Effector memory CD4-positive, alpha-beta T cell (primary cell): ENCODE results near the gene DLGAP4.
A peak's percentile ranks its signal among the peaks of the same experiment; 100 is the strongest.
"Not testable (repeated sequence)": the region's sequence is repeated elsewhere in the genome, so short reads cannot be mapped to it uniquely, and the experiment has no call there.

Experiments used
- DNase-seq, 3 donors: peaks; one replicate each; pipeline ENCODE4 v3.0.0-alpha.2; 2020
- H3K27ac ChIP-seq: 2 replicates; pipeline ENCODE4 v1.7.0; 2013; ENCODE audit warnings: mild to moderate bottlenecking, low read length, moderate library complexity; ENCODE audit not compliant: insufficient read depth, poor library complexity, severe bottlenecking
- H3K27me3 ChIP-seq: replicated peaks from 2 replicates; pipeline ENCODE4 v1.7.0; 2013; ENCODE audit warnings: mild to moderate bottlenecking, low read length; ENCODE audit not compliant: insufficient read depth, control insufficient read depth, poor library complexity, severe bottlenecking
- H3K36me3 ChIP-seq: 2 replicates; pipeline ENCODE4 v1.7.0; 2013; ENCODE audit warnings: mild to moderate bottlenecking, low read length, moderate library complexity; ENCODE audit not compliant: control insufficient read depth, insufficient read depth
- H3K4me1 ChIP-seq: 2 replicates; pipeline ENCODE4 v1.7.0; 2013; ENCODE audit warnings: low read length, mild to moderate bottlenecking; ENCODE audit not compliant: control insufficient read depth, insufficient read depth, poor library complexity, severe bottlenecking
- H3K4me3 ChIP-seq: 2 replicates; pipeline ENCODE4 v1.7.0; 2013; ENCODE audit warnings: low read length, low read depth, mild to moderate bottlenecking; ENCODE audit not compliant: insufficient read depth, poor library complexity, severe bottlenecking
- H3K9me3 ChIP-seq: 2 replicates; pipeline ENCODE4 v1.7.0; 2013; ENCODE audit warnings: mild to moderate bottlenecking, low read length, moderate library complexity; ENCODE audit not compliant: control insufficient read depth

Gene DLGAP4

DNA sequence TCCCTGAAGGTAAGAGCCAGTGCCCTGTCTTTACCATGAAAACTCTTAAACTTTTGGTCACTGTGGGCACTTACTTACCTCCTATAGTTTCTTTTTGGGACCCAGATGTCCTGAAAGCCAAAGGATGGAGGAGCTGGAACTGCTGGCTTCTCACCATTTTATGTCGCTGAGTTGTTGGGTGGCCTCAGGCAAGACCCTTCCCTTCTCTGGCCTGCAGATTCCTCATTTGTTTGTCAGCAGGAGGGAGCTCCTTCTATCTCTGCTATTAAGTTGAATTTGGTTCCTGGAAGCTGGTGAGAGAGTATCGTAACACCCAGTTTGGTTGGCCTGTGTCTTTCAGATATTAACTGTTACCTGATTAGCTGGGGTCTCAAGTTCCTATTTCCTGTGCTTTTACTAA, 167.0 kb downstream of the DLGAP4 start:
- Histone ChIP-seq H3K27me3 (no peaks in the 10 kb centered on the region), H3K4me3 (no peak overlapping the region), H3K36me3 (no peaks in the 10 kb centered on the region), H3K27ac (peak overlapping the region; percentile 55), H3K9me3 (no peaks in the 10 kb centered on the region), H3K4me1 (peaks cover 20% of the 10 kb centered on the region)
- no peak for DNase-seq

DNA sequence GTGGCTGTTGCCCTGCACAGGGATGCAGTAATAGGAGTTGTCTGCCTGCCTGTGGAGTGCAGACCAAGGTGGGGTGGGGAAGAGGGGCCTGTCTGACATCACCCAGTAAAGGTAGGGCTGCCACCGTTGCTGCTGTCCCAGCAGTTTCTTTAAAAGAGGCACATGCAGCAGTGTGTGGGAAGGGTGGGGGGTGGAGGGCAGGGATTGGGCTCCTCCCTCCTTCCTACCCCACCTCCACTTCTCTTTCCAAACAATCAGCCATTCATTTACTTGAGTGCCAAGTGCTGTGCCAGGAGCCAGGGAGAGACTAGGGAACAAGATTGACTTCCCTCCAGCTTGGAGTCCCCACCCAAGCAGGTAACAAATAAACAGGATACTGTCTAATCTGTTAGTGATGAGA, 168.4 kb downstream of the DLGAP4 start:
- H3K36me3 ChIP-seq: no peaks in the 10 kb centered on the region
- DNase-seq: no peak
- no peaks in the 10 kb centered on the region for H3K9me3 ChIP-seq
- H3K4me1 ChIP-seq: peaks cover 12% of the 10 kb centered on the region
- H3K27ac ChIP-seq: no peak overlapping the region
- H3K27me3 ChIP-seq: no peaks in the 10 kb centered on the region
- H3K4me3 ChIP-seq: no peak overlapping the region

GRCh38 chr20:36475054-36475453, 168.9 kb downstream of the DLGAP4 start:
- H3K4me3 ChIP-seq, DNase-seq, H3K9me3 ChIP-seq, H3K27ac ChIP-seq, H3K27me3 ChIP-seq, H3K36me3 ChIP-seq: not testable (repeated sequence)
- H3K4me1 ChIP-seq: peaks cover 12% of the 10 kb centered on the region

DNA sequence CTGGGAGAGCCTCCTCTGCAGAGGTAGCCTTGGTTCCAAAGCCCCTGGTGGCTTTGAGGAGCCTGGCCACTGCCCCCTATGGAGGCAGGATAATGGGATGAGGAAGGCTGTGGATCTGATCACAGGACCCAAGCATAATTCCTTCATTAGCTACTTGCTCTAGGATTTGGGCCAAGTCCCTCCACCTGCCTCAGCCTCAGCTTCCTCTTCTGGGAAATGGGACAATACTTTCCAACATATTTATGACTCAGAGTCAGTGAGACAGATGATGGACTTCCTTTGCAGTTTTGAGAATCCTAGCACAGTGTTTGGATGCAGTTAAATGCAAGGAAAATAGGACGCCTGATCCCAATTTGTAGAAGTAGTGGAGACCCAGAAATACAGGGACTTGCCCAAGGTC, 171.3 kb downstream of the DLGAP4 start:
- H3K36me3 ChIP-seq: no peaks in the 10 kb centered on the region
- peaks cover 8% of the 10 kb centered on the region for H3K4me1 ChIP-seq
- DNase-seq: no peak

GRCh38 chr20:36478137-36478905, 172.2 kb downstream of the DLGAP4 start:
- H3K27ac ChIP-seq: no peak overlapping the region
- H3K9me3 ChIP-seq: no peaks in the 10 kb centered on the region
- no peaks in the 10 kb centered on the region for H3K36me3 ChIP-seq
- H3K4me3 ChIP-seq: no peak overlapping the region
- no peaks in the 10 kb centered on the region for H3K4me1 ChIP-seq
- no peaks in the 10 kb centered on the region for H3K27me3 ChIP-seq
- DNase-seq: no peak

More for the DNA sequence above, 171.3 kb downstream of the DLGAP4 start:
- Histone ChIP-seq H3K4me3 (no peak overlapping the region), H3K9me3 (no peaks in the 10 kb centered on the region), H3K27ac (no peak overlapping the region), H3K27me3 (no peaks in the 10 kb centered on the region)

GRCh38 chr20:36479938-36480337, 173.8 kb downstream of the DLGAP4 start:
- Histone ChIP-seq H3K4me3 (no peak overlapping the region), H3K9me3 (no peaks in the 10 kb centered on the region), H3K36me3 (peaks cover 2% of the 10 kb centered on the region), H3K27me3 (no peaks in the 10 kb centered on the region), H3K27ac (no peak overlapping the region), H3K4me1 (no peaks in the 10 kb centered on the region)
- DNase-seq: no peak

- DNase-seq: no peak
- Histone ChIP-seq H3K9me3 (no peaks in the 10 kb centered on the region), H3K36me3 (peaks cover 2% of the 10 kb centered on the region), H3K27ac (no peak overlapping the region), H3K4me3 (no peak overlapping the region), H3K4me1 (no peaks in the 10 kb centered on the region), H3K27me3 (no peaks in the 10 kb centered on the region)
Measured at GRCh38 chr20:36480456-36481048, 174.4 kb downstream of the DLGAP4 start.

DNA sequence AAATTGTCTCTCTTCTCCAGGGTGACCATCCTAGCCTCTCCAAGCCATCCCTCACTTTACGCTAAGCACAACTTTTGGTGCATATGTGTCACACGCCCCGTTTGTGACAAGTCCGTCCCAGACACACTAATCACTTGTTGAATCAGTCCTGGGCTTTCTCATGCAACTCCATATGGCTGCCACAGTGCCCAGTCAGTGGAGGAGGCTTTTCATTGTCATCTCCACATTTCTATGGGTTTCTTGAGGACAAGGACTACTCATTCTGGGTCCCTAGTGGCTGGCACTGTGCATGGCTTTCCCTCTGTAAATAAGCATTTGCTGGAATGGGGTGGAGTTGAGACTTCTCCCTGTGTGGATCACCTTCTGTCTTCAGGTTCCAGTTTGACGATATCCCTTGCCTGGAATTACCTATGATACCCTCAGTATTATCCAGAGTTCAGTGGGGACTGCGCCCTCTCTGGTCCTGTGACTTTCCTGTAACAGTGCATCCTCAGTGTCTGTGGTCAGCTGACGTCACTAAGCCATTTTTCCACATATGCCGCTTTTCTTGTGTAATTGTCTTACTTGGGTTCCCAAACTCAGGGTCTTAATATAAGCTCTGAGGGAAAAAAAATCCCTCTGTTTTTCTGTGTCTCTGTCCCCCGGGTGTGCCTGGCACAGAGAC, 175.4 kb downstream of the DLGAP4 start:
- H3K4me1 ChIP-seq: no peaks in the 10 kb centered on the region
- no peak overlapping the region for H3K27ac ChIP-seq
- H3K9me3 ChIP-seq: no peaks in the 10 kb centered on the region
- no peak overlapping the region for H3K4me3 ChIP-seq
- no peak for DNase-seq
- no peaks in the 10 kb centered on the region for H3K27me3 ChIP-seq
- H3K36me3 ChIP-seq: peaks cover 2% of the 10 kb centered on the region

- Histone ChIP-seq H3K4me3 (no peak overlapping the region), H3K36me3 (peaks cover 2% of the 10 kb centered on the region), H3K27ac (no peak overlapping the region), H3K9me3 (no peaks in the 10 kb centered on the region), H3K4me1 (no peaks in the 10 kb centered on the region), H3K27me3 (no peaks in the 10 kb centered on the region)
- DNase-seq: no peak
Measured at GRCh38 chr20:36482044-36482473, 175.9 kb downstream of the DLGAP4 start.
